ENCODE results near the gene PDIA6. TPM values are rescaled to one million over a fixed set of nuclear protein-coding genes. Genes with fewer than 3 reads are reported as not detected.

Gene PDIA6
- total RNA-seq, 2 donors from 2014 or later: 402 to 408 TPM

DNA sequence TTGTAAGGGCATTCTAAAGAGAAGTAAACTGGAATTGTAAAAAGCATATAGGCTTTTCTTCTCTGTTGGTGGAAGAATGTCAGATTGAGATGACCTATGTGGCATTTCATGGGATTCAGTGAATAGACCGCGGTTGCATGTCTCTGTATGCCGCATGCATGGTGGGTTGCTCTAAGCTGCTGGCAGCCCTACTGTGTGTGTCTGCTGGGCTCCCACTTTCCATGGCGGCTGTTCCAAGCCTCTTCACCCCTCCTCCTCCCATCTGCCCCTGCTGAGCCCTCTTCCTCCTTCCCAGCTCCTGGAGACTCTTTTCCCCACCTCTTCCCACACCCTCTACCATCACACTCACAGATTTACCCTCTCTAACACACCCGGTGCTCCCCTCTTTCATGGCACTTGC is 78.6 kb downstream of the PDIA6 start:
- no peaks in the 10 kb centered on the region for H3K4me1 ChIP-seq (ENCODE audit: control insufficient read depth, insufficient read depth, low read length)
- no peak overlapping the region for H3K4me3 Mint-ChIP-seq
- no peak overlapping the region for H3K4me3 ChIP-seq (ENCODE audit: low read length)
- H3K9ac ChIP-seq (ENCODE audit: extremely low read depth, low read length, poor library complexity, severe bottlenecking): no peak overlapping the region
- H3K27ac Mint-ChIP-seq: no peak overlapping the region
- H3K9me3 ChIP-seq (ENCODE audit: control insufficient read depth, low read length): no peaks in the 10 kb centered on the region
- TF ChIP-seq, protein P1, sequence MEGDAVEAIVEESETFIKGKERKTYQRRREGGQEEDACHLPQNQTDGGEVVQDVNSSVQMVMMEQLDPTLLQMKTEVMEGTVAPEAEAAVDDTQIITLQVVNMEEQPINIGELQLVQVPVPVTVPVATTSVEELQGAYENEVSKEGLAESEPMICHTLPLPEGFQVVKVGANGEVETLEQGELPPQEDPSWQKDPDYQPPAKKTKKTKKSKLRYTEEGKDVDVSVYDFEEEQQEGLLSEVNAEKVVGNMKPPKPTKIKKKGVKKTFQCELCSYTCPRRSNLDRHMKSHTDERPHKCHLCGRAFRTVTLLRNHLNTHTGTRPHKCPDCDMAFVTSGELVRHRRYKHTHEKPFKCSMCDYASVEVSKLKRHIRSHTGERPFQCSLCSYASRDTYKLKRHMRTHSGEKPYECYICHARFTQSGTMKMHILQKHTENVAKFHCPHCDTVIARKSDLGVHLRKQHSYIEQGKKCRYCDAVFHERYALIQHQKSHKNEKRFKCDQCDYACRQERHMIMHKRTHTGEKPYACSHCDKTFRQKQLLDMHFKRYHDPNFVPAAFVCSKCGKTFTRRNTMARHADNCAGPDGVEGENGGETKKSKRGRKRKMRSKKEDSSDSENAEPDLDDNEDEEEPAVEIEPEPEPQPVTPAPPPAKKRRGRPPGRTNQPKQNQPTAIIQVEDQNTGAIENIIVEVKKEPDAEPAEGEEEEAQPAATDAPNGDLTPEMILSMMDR (conservative IDR thresholded peaks at IDR 0.05): no peak
- no peak overlapping the region for H3K27ac ChIP-seq (ENCODE audit: low read depth, low read length)
- peaks cover 2% of the 10 kb centered on the region for H3K27me3 Mint-ChIP-seq (ENCODE audit: insufficient read depth)
- WGBS, 2 experiments (ENCODE audit: insufficient coverage in 1 of 2, insufficient read length in 1 of 2): 75 to 91% methylated on average over 2 to 5 of the region's 5 CpGs
- H3K27me3 ChIP-seq (ENCODE audit: control insufficient read depth, insufficient read depth, low read length, poor library complexity, severe bottlenecking): no peaks in the 10 kb centered on the region
- no peaks in the 10 kb centered on the region for H3K4me1 Mint-ChIP-seq
- no peaks in the 10 kb centered on the region for H3K36me3 ChIP-seq (ENCODE audit: control insufficient read depth, insufficient read depth, low read length)
- H3K9me3 Mint-ChIP-seq: no peaks in the 10 kb centered on the region
- H3K36me3 Mint-ChIP-seq (ENCODE audit: low read depth): no peaks in the 10 kb centered on the region
- DNase-seq: no peak

DNA sequence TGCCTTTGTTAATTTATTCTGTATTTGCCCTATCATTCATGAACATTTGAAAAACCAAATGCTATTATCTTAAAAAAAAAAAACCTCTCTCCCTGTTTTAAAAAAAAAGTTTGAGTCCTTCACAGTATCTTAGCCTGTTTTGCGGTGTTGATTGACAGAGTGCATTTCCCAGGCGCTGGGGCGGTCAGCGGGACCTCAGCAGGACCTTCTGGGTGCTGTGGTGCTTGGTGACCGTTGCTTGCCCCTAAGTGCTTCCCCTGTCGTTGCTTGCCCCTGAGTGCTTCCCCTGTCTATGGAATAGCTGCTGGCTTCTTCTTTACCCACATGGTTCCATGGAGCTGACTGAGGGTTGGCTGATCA is 79.0 kb downstream of the PDIA6 start:
- Histone ChIP-seq H3K36me3 (ENCODE audit: control insufficient read depth, insufficient read depth, low read length) (no peaks in the 10 kb centered on the region), H3K27ac (ENCODE audit: low read depth, low read length) (no peak overlapping the region), H3K27me3 (ENCODE audit: control insufficient read depth, insufficient read depth, low read length, poor library complexity, severe bottlenecking) (no peaks in the 10 kb centered on the region), H3K4me3 (ENCODE audit: low read length) (no peak overlapping the region), H3K9me3 (ENCODE audit: control insufficient read depth, low read length) (no peaks in the 10 kb centered on the region), H3K4me1 (ENCODE audit: control insufficient read depth, insufficient read depth, low read length) (no peaks in the 10 kb centered on the region), H3K9ac (ENCODE audit: extremely low read depth, low read length, poor library complexity, severe bottlenecking) (no peak overlapping the region)
- TF ChIP-seq, protein P1 (conservative IDR thresholded peaks at IDR 0.05): no peak
- Mint-ChIP-seq H3K4me3 (no peak overlapping the region), H3K36me3 (ENCODE audit: low read depth) (no peaks in the 10 kb centered on the region), H3K9me3 (no peaks in the 10 kb centered on the region), H3K27ac (no peak overlapping the region), H3K27me3 (ENCODE audit: insufficient read depth) (peaks cover 2% of the 10 kb centered on the region), H3K4me1 (no peaks in the 10 kb centered on the region)
- 83 to 85% methylated on average over 6 of the region's 6 CpGs for WGBS, 2 experiments (ENCODE audit: insufficient coverage in 1 of 2, insufficient read length in 1 of 2)
- no peak for DNase-seq

Other genes with a start within 250 kb of the PDIA6 start
- gene NOL10, start 122.8 kb downstream of the PDIA6 start, total RNA-seq: 10 to 100 TPM; 25.0 to 28.3 TPM
- gene ATP6V1C2, start 91.2 kb downstream of the PDIA6 start, total RNA-seq: under 1 TPM; 0.26 to 0.73 TPM
- 10 to 100 TPM in 1 of 2 donors, 1 to 10 TPM in 1; 5.2 to 17.0 TPM for gene KCNF1, start 99.1 kb upstream of the PDIA6 start, total RNA-seq

All from endodermal cell (in vitro differentiated cells).